ENCODE data around the gene AP4E1.

The AP4E1 gene

DNA sequence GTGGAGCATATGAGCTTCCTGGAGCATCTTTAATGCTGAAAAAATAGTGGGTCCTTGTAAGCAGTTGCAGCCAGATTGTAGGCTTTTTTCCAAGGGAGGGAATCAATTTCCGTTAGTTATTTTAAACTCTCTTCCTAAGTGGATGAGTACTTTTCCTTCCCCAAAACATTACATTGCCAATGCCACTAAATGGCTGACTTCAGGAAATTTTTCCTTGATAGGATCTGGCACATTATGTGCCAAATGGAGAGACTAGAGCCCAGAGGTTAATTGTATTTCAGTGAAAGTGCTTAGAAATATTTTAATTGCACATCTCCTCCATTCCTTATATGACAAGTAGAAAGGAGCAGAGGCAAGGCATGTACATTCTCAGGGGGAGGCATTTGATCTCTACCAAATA, 102.7 kb downstream of the AP4E1 start:
- no peak overlapping the region for H3K4me2 ChIP-seq (ENCODE audit: low read depth, low read length, poor library complexity, severe bottlenecking)
- no peak for TF ChIP-seq EZH2phosphoT487 (conservative IDR thresholded peaks at IDR 0.05; ENCODE audit: low read length)
- TF ChIP-seq, protein P1, sequence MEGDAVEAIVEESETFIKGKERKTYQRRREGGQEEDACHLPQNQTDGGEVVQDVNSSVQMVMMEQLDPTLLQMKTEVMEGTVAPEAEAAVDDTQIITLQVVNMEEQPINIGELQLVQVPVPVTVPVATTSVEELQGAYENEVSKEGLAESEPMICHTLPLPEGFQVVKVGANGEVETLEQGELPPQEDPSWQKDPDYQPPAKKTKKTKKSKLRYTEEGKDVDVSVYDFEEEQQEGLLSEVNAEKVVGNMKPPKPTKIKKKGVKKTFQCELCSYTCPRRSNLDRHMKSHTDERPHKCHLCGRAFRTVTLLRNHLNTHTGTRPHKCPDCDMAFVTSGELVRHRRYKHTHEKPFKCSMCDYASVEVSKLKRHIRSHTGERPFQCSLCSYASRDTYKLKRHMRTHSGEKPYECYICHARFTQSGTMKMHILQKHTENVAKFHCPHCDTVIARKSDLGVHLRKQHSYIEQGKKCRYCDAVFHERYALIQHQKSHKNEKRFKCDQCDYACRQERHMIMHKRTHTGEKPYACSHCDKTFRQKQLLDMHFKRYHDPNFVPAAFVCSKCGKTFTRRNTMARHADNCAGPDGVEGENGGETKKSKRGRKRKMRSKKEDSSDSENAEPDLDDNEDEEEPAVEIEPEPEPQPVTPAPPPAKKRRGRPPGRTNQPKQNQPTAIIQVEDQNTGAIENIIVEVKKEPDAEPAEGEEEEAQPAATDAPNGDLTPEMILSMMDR (IDR thresholded peaks at IDR 0.05; ENCODE audit: insufficient read depth, low read length, poor library complexity, severe bottlenecking), result no peak
- no peaks in the 10 kb centered on the region for H3F3A ChIP-seq (ENCODE audit: insufficient read depth)
- H3K36me3 ChIP-seq (ENCODE audit: low read length), result no peaks in the 10 kb centered on the region
- no peak overlapping the region for H2AFZ ChIP-seq (ENCODE audit: low read depth, low read length, severe bottlenecking)
- no peaks in the 10 kb centered on the region for H3K27me3 ChIP-seq (ENCODE audit: low read length)
- no peaks in the 10 kb centered on the region for H3K9me3 ChIP-seq (ENCODE audit: insufficient read depth, low read length)
- H3K27ac ChIP-seq (ENCODE audit: low read depth, low read length), result no peak overlapping the region
- H3K4me3 ChIP-seq (ENCODE audit: insufficient read depth, low read length, poor library complexity, severe bottlenecking), result no peak overlapping the region
- H3K9me2 ChIP-seq (replicated peaks; ENCODE audit: insufficient read depth, low read length), result no peaks in the 10 kb centered on the region
- H3K9ac ChIP-seq (ENCODE audit: low read length), result no peak overlapping the region
- no peaks in the 10 kb centered on the region for H3K79me2 ChIP-seq (ENCODE audit: insufficient read depth, low read length)
- no peaks in the 10 kb centered on the region for H4K20me1 ChIP-seq (ENCODE audit: low read depth, low read length)

DNA sequence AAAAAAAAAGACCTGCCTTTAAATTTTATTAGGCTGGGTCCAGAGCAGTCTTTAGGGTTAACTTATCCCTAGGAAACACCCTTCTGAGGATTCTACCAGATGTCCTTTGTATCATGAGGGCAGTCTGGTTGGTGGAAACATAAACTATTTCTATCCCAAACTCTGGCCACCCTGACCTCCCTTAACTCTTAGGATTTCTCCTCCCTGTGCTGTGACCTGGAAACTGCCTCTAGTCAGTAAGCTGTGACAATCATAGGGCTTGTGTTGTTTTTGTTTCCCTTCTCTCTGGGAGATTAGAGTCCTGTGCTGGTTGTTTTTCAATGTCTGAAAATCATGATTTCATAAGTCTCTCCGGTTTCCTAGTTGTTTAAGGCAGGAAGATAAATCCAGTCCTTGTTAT, 108.1 kb downstream of the AP4E1 start:
- Histone ChIP-seq H3K27me3 (ENCODE audit: low read length) (no peaks in the 10 kb centered on the region), H3K79me2 (ENCODE audit: insufficient read depth, low read length) (no peaks in the 10 kb centered on the region), H3K9me2 (replicated peaks; ENCODE audit: insufficient read depth, low read length) (no peaks in the 10 kb centered on the region), H3K4me2 (ENCODE audit: low read depth, low read length, poor library complexity, severe bottlenecking) (no peak overlapping the region), H3K27ac (ENCODE audit: low read depth, low read length) (no peak overlapping the region), H3K36me3 (ENCODE audit: low read length) (no peaks in the 10 kb centered on the region), H3K9ac (ENCODE audit: low read length) (no peak overlapping the region), H4K20me1 (ENCODE audit: low read depth, low read length) (no peaks in the 10 kb centered on the region), H3F3A (ENCODE audit: insufficient read depth) (no peaks in the 10 kb centered on the region), H3K9me3 (ENCODE audit: insufficient read depth, low read length) (no peaks in the 10 kb centered on the region), H3K4me3 (ENCODE audit: insufficient read depth, low read length, poor library complexity, severe bottlenecking) (no peak overlapping the region), H2AFZ (ENCODE audit: low read depth, low read length, severe bottlenecking) (no peak overlapping the region)
- TF ChIP-seq, protein P1 (IDR thresholded peaks at IDR 0.05; ENCODE audit: insufficient read depth, low read length, poor library complexity, severe bottlenecking), result no peak
- no peak for TF ChIP-seq EZH2phosphoT487 (conservative IDR thresholded peaks at IDR 0.05; ENCODE audit: low read length)

DNA sequence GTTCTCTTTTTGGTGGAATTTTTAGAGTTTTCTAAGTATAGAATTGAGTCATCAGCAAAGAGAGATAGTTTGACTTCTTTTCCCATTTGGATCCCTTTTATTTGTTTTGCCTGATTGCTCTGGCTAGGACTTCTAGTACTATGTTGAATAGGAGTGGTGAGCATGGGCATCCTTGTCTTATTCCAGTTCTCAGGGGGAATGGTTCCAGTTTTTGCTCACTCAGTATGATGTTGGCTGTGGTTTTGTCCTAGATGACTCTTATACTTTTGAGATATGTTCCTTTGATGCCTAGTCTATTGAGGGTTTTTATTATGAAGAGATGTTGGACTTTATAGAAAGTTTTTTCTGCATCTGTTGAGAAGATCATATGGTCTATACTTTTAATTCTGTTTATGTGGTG, 113.7 kb downstream of the AP4E1 start:
- Histone ChIP-seq H3K27me3 (ENCODE audit: low read length) (no peaks in the 10 kb centered on the region), H3K9me2 (replicated peaks; ENCODE audit: insufficient read depth, low read length) (no peaks in the 10 kb centered on the region), H3F3A (ENCODE audit: insufficient read depth) (no peaks in the 10 kb centered on the region), H3K9ac (ENCODE audit: low read length) (no peak overlapping the region), H2AFZ (ENCODE audit: low read depth, low read length, severe bottlenecking) (no peak overlapping the region), H3K27ac (ENCODE audit: low read depth, low read length) (no peak overlapping the region), H3K9me3 (ENCODE audit: insufficient read depth, low read length) (no peaks in the 10 kb centered on the region), H4K20me1 (ENCODE audit: low read depth, low read length) (no peaks in the 10 kb centered on the region), H3K4me3 (ENCODE audit: insufficient read depth, low read length, poor library complexity, severe bottlenecking) (no peak overlapping the region), H3K36me3 (ENCODE audit: low read length) (no peaks in the 10 kb centered on the region), H3K4me2 (ENCODE audit: low read depth, low read length, poor library complexity, severe bottlenecking) (no peak overlapping the region), H3K79me2 (ENCODE audit: insufficient read depth, low read length) (no peaks in the 10 kb centered on the region)
- TF ChIP-seq, protein P1 (IDR thresholded peaks at IDR 0.05; ENCODE audit: insufficient read depth, low read length, poor library complexity, severe bottlenecking), result no peak
- no peak for TF ChIP-seq EZH2phosphoT487 (conservative IDR thresholded peaks at IDR 0.05; ENCODE audit: low read length)

Data from SU-DHL-6 (cell line).